Vagina (tissue), 2 donors: ENCODE measurements around the gene SLC9A6. TPM values are rescaled to one million over a fixed set of nuclear protein-coding genes. Genes with fewer than 3 reads are reported as not detected.

Experiments
- DNase-seq, 2 donors: peaks; one replicate each; pipeline ENCODE4 v3.0.0-alpha.2; 2017; ENCODE audit errors: extremely low spot score in 2 of 2
- H3K27ac ChIP-seq: fragments of 200-600 bp; sonication (generic); one replicate; pipeline ENCODE4 v1.5.1; 2019
- H3K27me3 ChIP-seq: fragments of 200-600 bp; sonication (generic); one replicate; pipeline ENCODE4 v1.5.1; 2019
- H3K36me3 ChIP-seq, 2 donors: fragments of 200-600 bp; sonication (generic); one replicate each; pipeline ENCODE4 v1.5.1; 2017 to 2019
- H3K4me1 ChIP-seq: fragments of 200-600 bp; sonication (generic); one replicate; pipeline ENCODE4 v1.5.1; 2019
- H3K4me3 ChIP-seq, 2 donors: fragments of 200-600 bp; sonication (generic); 1 replicate in 1 of 2; 2 replicates in 1 of 2; pipeline ENCODE4 v1.5.1; 2016 to 2019
- H3K9me3 ChIP-seq: fragments of 200-600 bp; sonication (generic); one replicate; pipeline ENCODE4 v1.5.1; 2019
- POLR2A ChIP-seq, 2 donors: fragments of 450-650 bp; IDR thresholded peaks; one replicate each; pipeline ENCODE4 v1.6.1; 2017; ENCODE audit warnings: antibody characterized with exemption in 2 of 2, mild to moderate bottlenecking in 2 of 2, moderate library complexity in 2 of 2
- POLR2AphosphoS5 ChIP-seq, 2 donors: sonication (generic); formaldehyde crosslinking; IDR thresholded peaks; one replicate each; pipeline ENCODE4 v1.9.0; 2017; ENCODE audit warnings: antibody characterized with exemption in 2 of 2, mild to moderate bottlenecking in 2 of 2, low read depth in 1 of 2; ENCODE audit not compliant: insufficient read depth in 1 of 2
- intact Hi-C: fragments of 100-400 bp; cut with DNase I; formaldehyde crosslinking; loops from one replicate; pipeline ENCODE4 v1.15.1; 2023
- total RNA-seq: library from RNA; depleted of rRNA; stranded (reverse); fragments of >200 nt; gene quantifications from one replicate; pipeline ENCODE4 v1.2.3, GENCODE V29; 2016
- TF ChIP-seq, protein P1 (sequence below), 3 experiments: fragments of 450-650 bp in 2 of 3; fragments of 200-600 bp in 1 of 3; sonication (generic) in 1 of 3; IDR thresholded peaks; one replicate each; pipeline ENCODE4 v1.5.1; 2017 to 2019; ENCODE audit warnings: antibody characterized with exemption in 3 of 3, mild to moderate bottlenecking in 2 of 3, moderate library complexity in 2 of 3

SLC9A6 gene
- total RNA-seq, 1 donor from 2014 or later = 12.8 TPM

DNA sequence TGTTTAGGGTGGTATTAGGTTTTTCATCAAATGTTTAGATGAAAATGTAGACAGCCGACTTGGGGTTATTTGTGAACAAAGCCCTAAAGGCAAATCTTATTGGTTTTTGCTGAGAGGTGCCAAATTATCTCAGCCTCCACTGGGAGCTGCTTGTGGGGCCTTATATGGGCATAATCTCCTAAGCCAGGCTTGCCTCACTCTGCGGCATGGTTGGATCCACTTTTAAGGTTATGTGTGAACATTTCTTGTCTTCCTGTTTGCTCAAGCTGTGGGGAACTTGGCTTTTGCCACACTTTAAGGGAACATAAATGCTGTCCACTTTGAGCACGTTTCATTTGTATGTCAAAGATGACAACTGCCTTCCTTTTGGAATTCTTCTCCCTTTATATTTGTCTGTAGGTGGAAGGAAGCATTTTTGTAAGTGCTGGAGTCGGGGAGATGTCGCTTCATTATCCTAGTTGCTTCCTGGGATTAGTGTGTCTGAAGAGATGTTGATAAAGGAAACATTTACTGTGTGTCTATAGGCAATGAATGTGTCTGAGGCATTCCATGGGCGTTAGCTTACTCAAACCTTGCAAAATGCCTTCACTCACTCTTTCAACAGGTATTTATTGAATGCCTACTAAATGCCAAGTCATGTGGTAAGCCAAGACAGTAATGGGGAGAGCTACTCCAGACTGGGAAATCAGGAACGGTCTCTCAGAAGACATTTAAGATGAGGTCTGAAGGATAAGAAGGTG lies 78.3 kb downstream of the SLC9A6 start:
- intact Hi-C loops = loop anchor here (5.0 kb wide), 1 partner anchor 59 kb away; no protein-coding TSS in a partner anchor
- no peak overlapping the region for H3K4me3 ChIP-seq
- TF ChIP-seq POLR2AphosphoS5 (IDR thresholded peaks at IDR 0.05; ENCODE audit: insufficient read depth in 1 of 2, low read depth in 1 of 2) = no peak
- no peak for TF ChIP-seq POLR2A (IDR thresholded peaks at IDR 0.05)
- TF ChIP-seq, protein P1, sequence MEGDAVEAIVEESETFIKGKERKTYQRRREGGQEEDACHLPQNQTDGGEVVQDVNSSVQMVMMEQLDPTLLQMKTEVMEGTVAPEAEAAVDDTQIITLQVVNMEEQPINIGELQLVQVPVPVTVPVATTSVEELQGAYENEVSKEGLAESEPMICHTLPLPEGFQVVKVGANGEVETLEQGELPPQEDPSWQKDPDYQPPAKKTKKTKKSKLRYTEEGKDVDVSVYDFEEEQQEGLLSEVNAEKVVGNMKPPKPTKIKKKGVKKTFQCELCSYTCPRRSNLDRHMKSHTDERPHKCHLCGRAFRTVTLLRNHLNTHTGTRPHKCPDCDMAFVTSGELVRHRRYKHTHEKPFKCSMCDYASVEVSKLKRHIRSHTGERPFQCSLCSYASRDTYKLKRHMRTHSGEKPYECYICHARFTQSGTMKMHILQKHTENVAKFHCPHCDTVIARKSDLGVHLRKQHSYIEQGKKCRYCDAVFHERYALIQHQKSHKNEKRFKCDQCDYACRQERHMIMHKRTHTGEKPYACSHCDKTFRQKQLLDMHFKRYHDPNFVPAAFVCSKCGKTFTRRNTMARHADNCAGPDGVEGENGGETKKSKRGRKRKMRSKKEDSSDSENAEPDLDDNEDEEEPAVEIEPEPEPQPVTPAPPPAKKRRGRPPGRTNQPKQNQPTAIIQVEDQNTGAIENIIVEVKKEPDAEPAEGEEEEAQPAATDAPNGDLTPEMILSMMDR (IDR thresholded peaks at IDR 0.05) = no peak
- H3K4me1 ChIP-seq = no peaks in the 10 kb centered on the region
- H3K27ac ChIP-seq = peak overlapping the region; percentile 48
- no peak for DNase-seq
- H3K36me3 ChIP-seq = no peaks in the 10 kb centered on the region
- H3K9me3 ChIP-seq = no peaks in the 10 kb centered on the region
- H3K27me3 ChIP-seq = no peaks in the 10 kb centered on the region

DNA sequence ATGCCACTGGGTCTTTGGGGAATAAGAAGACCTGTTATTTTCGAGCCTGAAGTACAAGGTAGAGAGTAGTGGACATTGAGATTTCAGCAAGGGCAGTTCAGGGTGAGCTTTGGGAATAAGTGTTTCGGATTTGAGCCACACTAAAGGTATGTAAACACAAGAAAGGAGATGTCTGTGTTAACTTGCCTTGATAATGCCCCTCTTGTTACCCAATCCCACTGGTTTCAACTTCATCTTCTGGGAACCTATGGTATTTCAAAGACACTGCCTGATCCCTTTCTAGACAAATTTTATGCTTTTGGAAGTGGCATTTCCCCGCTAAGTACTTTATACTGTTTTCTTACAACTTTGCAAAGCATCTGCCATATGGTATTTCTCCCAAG lies 79.4 kb downstream of the SLC9A6 start:
- TF ChIP-seq, protein P1 (IDR thresholded peaks at IDR 0.05) = no peak
- TF ChIP-seq POLR2AphosphoS5 (IDR thresholded peaks at IDR 0.05; ENCODE audit: insufficient read depth in 1 of 2, low read depth in 1 of 2) (no peak), POLR2A (IDR thresholded peaks at IDR 0.05) (no peak)
- Histone ChIP-seq H3K4me1 (no peaks in the 10 kb centered on the region), H3K9me3 (no peaks in the 10 kb centered on the region), H3K27ac (peak overlapping the region; percentile 36), H3K27me3 (no peaks in the 10 kb centered on the region), H3K36me3 (no peaks in the 10 kb centered on the region), H3K4me3 (no peak overlapping the region)
- intact Hi-C loops = loop anchor here (5.0 kb wide), 1 partner anchor 58 kb away; no protein-coding TSS in a partner anchor
- DNase-seq = no peak

DNA sequence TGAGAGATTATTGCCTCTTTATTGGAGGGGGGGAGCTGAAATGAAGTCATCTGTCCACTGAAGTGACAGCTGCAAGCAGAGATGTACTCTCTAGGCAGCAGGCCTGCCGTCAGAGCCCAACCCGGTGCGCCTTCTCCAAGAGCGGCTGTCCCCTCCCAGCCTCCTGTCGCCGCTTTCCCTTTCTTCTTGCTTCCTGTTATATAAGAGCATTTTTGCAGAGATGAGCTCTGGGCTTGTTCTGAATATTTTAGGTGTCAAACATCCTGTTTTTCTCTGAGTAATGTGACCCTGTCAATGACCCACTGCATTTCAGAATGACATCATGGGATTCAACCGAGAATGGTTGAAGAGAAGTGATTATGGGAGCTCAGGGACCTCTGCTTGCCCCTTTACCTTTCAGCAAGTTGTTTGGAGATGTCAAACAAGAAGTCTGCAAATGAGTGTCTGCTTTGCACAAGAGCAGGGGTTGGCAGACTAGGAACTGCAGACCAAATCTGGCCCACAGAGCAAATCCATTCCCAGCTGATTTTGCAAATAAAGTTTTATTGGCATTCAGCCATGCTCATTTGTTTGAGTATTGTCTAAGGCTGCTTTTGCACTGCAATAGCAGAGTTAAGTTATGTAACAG lies 79.9 kb downstream of the SLC9A6 start:
- no peak for DNase-seq
- H3K36me3 ChIP-seq = no peaks in the 10 kb centered on the region
- H3K27ac ChIP-seq = peak overlapping the region; percentile 36
- intact Hi-C loops = no loop called here
- H3K4me3 ChIP-seq = no peak overlapping the region
- TF ChIP-seq POLR2AphosphoS5 (IDR thresholded peaks at IDR 0.05; ENCODE audit: insufficient read depth in 1 of 2, low read depth in 1 of 2) (peak in 1 of 2 donors; percentile 56), POLR2A (IDR thresholded peaks at IDR 0.05) (no peak)
- TF ChIP-seq, protein P1 (IDR thresholded peaks at IDR 0.05) = no peak
- no peaks in the 10 kb centered on the region for H3K4me1 ChIP-seq
- no peaks in the 10 kb centered on the region for H3K9me3 ChIP-seq
- no peaks in the 10 kb centered on the region for H3K27me3 ChIP-seq

DNA sequence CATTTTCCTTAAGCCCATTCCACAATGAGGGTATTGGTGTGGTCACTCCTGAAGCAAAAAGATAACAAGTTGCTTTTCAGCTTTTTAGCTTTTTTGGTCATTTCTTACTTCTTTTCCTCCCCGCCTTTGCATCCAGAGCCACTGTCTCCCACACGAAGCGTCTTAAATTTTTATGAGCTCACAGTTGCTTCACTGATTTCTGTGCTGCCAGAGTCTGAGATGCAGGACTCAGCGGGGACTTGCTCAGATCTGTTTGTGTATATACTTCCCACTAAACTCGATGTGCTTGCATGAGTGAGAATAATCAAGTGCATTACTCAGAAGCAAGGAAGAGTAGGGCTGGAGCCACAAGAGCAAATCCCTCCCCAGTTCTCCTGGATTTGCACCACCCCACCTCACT lies 81.9 kb downstream of the SLC9A6 start:
- intact Hi-C loops = no loop called here
- DNase-seq = no peak
- no peaks in the 10 kb centered on the region for H3K36me3 ChIP-seq
- no peak overlapping the region for H3K27ac ChIP-seq
- H3K4me1 ChIP-seq = no peaks in the 10 kb centered on the region
- no peak overlapping the region for H3K4me3 ChIP-seq
- TF ChIP-seq POLR2AphosphoS5 (IDR thresholded peaks at IDR 0.05; ENCODE audit: insufficient read depth in 1 of 2, low read depth in 1 of 2) (no peak), POLR2A (IDR thresholded peaks at IDR 0.05) (no peak)
- TF ChIP-seq, protein P1 (IDR thresholded peaks at IDR 0.05) = no peak
- no peaks in the 10 kb centered on the region for H3K27me3 ChIP-seq
- no peaks in the 10 kb centered on the region for H3K9me3 ChIP-seq

DNA sequence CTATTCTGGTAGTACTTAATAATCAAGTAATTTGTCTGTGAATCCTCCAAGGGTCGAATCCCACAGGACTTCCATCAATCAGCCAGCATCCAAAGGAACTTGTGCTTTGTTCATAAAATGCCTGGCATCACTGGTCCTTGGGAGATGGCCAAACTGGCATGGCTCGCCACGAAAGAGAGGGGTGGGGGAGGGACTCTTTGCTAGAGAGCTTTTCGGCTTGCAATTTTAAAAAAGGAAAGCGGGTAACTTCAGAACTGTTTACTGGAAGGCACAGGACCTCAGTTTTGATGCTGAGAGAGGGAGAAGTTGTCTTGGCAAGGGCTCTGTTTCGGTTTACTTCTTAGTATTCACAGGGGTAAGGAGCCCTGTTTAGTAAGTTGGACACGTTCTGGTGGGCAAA lies 82.7 kb downstream of the SLC9A6 start:
- H3K36me3 ChIP-seq = no peaks in the 10 kb centered on the region
- intact Hi-C loops = no loop called here
- H3K9me3 ChIP-seq = no peaks in the 10 kb centered on the region
- H3K4me3 ChIP-seq = no peak overlapping the region
- DNase-seq = no peak
- TF ChIP-seq POLR2A (IDR thresholded peaks at IDR 0.05) (no peak), POLR2AphosphoS5 (IDR thresholded peaks at IDR 0.05; ENCODE audit: insufficient read depth in 1 of 2, low read depth in 1 of 2) (no peak)
- TF ChIP-seq, protein P1 (IDR thresholded peaks at IDR 0.05) = no peak
- no peaks in the 10 kb centered on the region for H3K4me1 ChIP-seq
- no peak overlapping the region for H3K27ac ChIP-seq
- no peaks in the 10 kb centered on the region for H3K27me3 ChIP-seq
